HepG2 (cell line): ENCODE measurements around the gene MIA2. TPM values are rescaled to one million over a fixed set of nuclear protein-coding genes. Genes with fewer than 3 reads are reported as not detected.

Source experiments
- AKAP8 ChIP-seq: sonication (generic); formaldehyde crosslinking; IDR thresholded peaks from 2 replicates; pipeline ENCODE4 v1.5.1; 2020; ENCODE audit warnings: mild to moderate bottlenecking, missing genetic modification reagents
- CTCF ChIP-seq: sonication (generic); formaldehyde crosslinking; IDR thresholded peaks from 2 replicates; pipeline ENCODE4 v1.5.0; 2020; ENCODE audit warnings: mild to moderate bottlenecking, missing genetic modification reagents, moderate library complexity
- KLF12 ChIP-seq: sonication (generic); formaldehyde crosslinking; IDR thresholded peaks from 2 replicates; pipeline ENCODE4 v1.4.0; 2020; ENCODE audit warnings: missing genetic modification reagents, borderline replicate concordance
- MBNL3 ChIP-seq: fragments of 250-450 bp; sonication (Bioruptor Pico); conservative IDR thresholded peaks from 2 replicates; pipeline ENCODE4 v1.8.0; 2022; ENCODE audit warnings: mild to moderate bottlenecking, inconsistent platforms
- MTA1 ChIP-seq: sonication (generic); formaldehyde crosslinking; IDR thresholded peaks from 2 replicates; pipeline ENCODE4 v1.4.0; 2020; ENCODE audit warnings: missing genetic modification reagents, mild to moderate bottlenecking, borderline replicate concordance
- NAIF1 ChIP-seq: sonication (generic); formaldehyde crosslinking; IDR thresholded peaks from 2 replicates; pipeline ENCODE4 v1.5.0; 2020; ENCODE audit warnings: mild to moderate bottlenecking, missing genetic modification reagents, borderline replicate concordance
- REXO4 ChIP-seq: sonication (generic); formaldehyde crosslinking; IDR thresholded peaks from 2 replicates; pipeline ENCODE4 v1.8.0; 2022; ENCODE audit warnings: missing genetic modification reagents, mild to moderate bottlenecking, borderline replicate concordance
- SMAD3 ChIP-seq: sonication (generic); formaldehyde crosslinking; IDR thresholded peaks from 2 replicates; pipeline ENCODE4 v1.4.0; 2020; ENCODE audit warnings: missing genetic modification reagents
- TIGD3 ChIP-seq: sonication (generic); formaldehyde crosslinking; IDR thresholded peaks from 2 replicates; pipeline ENCODE4 v1.5.1; 2020; ENCODE audit warnings: mild to moderate bottlenecking, missing genetic modification reagents, borderline replicate concordance
- TOE1 ChIP-seq: sonication (generic); formaldehyde crosslinking; IDR thresholded peaks from 2 replicates; pipeline ENCODE4 v1.4.0; 2020; ENCODE audit warnings: mild to moderate bottlenecking, missing genetic modification reagents
- XRCC5 ChIP-seq: fragments of 200-400 bp; formaldehyde crosslinking; optimal IDR thresholded peaks from 2 replicates; pipeline ENCODE3; 2017; ENCODE audit warnings: mild to moderate bottlenecking, low read length
- ZBTB20 ChIP-seq: sonication (generic); formaldehyde crosslinking; IDR thresholded peaks from 2 replicates; pipeline ENCODE4 v1.8.1; 2023; ENCODE audit warnings: missing genetic modification reagents, low read depth, mild to moderate bottlenecking, borderline replicate concordance
- ZNF230 ChIP-seq: sonication (generic); formaldehyde crosslinking; IDR thresholded peaks from 2 replicates; pipeline ENCODE4 v1.4.0; 2020; ENCODE audit warnings: mild to moderate bottlenecking, missing genetic modification reagents
- ZNF318 ChIP-seq: sonication (generic); formaldehyde crosslinking; IDR thresholded peaks from 2 replicates; pipeline ENCODE4 v1.4.0; 2020; ENCODE audit warnings: mild to moderate bottlenecking, missing genetic modification reagents
- ZNF790 ChIP-seq: sonication (generic); formaldehyde crosslinking; IDR thresholded peaks from 2 replicates; pipeline ENCODE4 v1.8.0; 2022; ENCODE audit warnings: missing genetic modification reagents, mild to moderate bottlenecking, borderline replicate concordance
- polyA plus RNA-seq, 8 experiments: library from polyadenylated mRNA; depleted of rRNA in 3 of 8; stranded (reverse) in 7 of 8; unstranded in 1 of 8; fragments of >200 nt; fragmentation: Illumina TruSeq in 4 of 8; extraction: Trizol in 4 of 8; gene quantifications; 2 replicates each; pipeline versions ENCODE4 v1.2.1 to v1.2.3, GENCODE V29; 2011 to 2016; ENCODE audit warnings: low read depth in 4 of 8, missing spikeins in 1 of 8, mixed read lengths in 1 of 8; ENCODE audit not compliant: insufficient read depth in 1 of 8
- total RNA-seq, 5 experiments: library from RNA; depleted of rRNA; stranded (reverse); fragments of >200 nt; fragmentation: Illumina TruSeq; extraction: Trizol; gene quantifications; 2 replicates each; pipeline ENCODE4 v1.2.3, GENCODE V29; 2016; ENCODE audit warnings: low read depth in 1 of 5

The MIA2 gene
- total and polyA plus RNA-seq, 2 of the 13 experiments (the other 11 are each of a cell fraction or from before 2014, with no cell fraction given): 134 to 158 TPM

GRCh38 chr14:39232554-39233415 lies 930 bp upstream of the MIA2 start (continued):
- peak; percentile 4; the same call in 1 of the 2 replicates for TF ChIP-seq CTCF
- no peak for TF ChIP-seq MBNL3
- TF ChIP-seq ZNF790 (CRISPR knock-in tag): no peak
- TF ChIP-seq ZNF230 (CRISPR knock-in tag): no peak; the same call in none of the 2 replicates
- TF ChIP-seq NAIF1 (CRISPR knock-in tag): peak; percentile 86; the same call in 1 of the 2 replicates
- TF ChIP-seq SMAD3 (CRISPR knock-in tag): peak; percentile 49; the same call in 1 of the 2 replicates
- no peak; the same call in 1 of the 2 replicates for TF ChIP-seq TIGD3 (CRISPR knock-in tag)
- TF ChIP-seq MTA1: no peak
- TF ChIP-seq ZBTB20 (CRISPR knock-in tag): no peak
- no peak for TF ChIP-seq REXO4 (CRISPR knock-in tag)
- no peak for TF ChIP-seq ZNF318 (CRISPR knock-in tag)
- peak; percentile 36; the same call in 1 of the 2 replicates for TF ChIP-seq TOE1 (CRISPR knock-in tag)
- TF ChIP-seq XRCC5: no peak
- no peak for TF ChIP-seq KLF12 (CRISPR knock-in tag)
- TF ChIP-seq AKAP8 (CRISPR knock-in tag): no peak
